ENCODE measurements around the gene ENOX1. TPM values are rescaled to one million over a fixed set of nuclear protein-coding genes. Genes with fewer than 3 reads are reported as not detected.

Gene ENOX1
- total and polyA plus RNA-seq, 2 of the 8 experiments (the other 6 are each of a cell fraction or from before 2014, with no cell fraction given) = 0.23 to 0.37 TPM

DNA sequence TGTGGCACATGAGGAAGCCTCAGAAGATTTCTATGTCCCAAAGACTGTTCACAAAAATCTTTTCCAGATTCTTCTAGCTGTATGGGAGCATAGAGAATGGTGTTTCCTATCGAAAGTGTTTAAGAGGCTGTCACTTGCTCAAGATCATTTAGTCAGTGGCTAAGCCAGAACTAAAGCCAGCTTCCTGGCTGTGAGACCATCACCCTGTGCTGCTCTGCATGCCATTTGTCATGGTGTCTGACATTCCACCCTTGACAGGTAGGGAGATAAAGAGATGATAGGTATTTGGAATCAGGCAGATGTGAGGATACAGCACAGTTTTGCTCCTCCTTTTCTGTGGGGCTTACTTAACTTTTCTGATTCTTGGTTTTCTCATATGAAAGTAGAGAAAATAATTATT is 586.0 kb downstream of the ENOX1 start:
- Histone ChIP-seq H3K9ac (replicated peaks in 1 of 4; ENCODE audit: extremely low read depth in 1 of 4, low read depth in 3 of 4, low read length in 3 of 4) (no peak overlapping the region), H4K8ac (ENCODE audit: extremely low read depth, insufficient read depth, low read length) (no peak overlapping the region), H3K27me3 (replicated peaks in 1 of 4; ENCODE audit: control insufficient read depth in 3 of 4, extremely low read depth in 1 of 4, insufficient read depth in 3 of 4, low read length in 3 of 4) (no peaks in the 10 kb centered on the region; a peak in 1 of 7 replicates), H2BK20ac (ENCODE audit: low read length) (no peak overlapping the region), H3K27ac (ENCODE audit: low read depth, low read length) (no peak overlapping the region), H2AFZ (ENCODE audit: low read length) (no peak overlapping the region), H4K5ac (ENCODE audit: insufficient read length, low read depth, low read length) (no peak overlapping the region), H3K4me2 (ENCODE audit: insufficient read depth in 1 of 2, low read depth in 2 of 2, low read length in 2 of 2) (no peak overlapping the region), H2BK5ac (ENCODE audit: low read depth, low read length) (no peak overlapping the region), H2BK15ac (ENCODE audit: low read length) (no peak overlapping the region), H3K14ac (ENCODE audit: insufficient read length) (no peak overlapping the region), H3K79me1 (ENCODE audit: low read depth, low read length) (no peaks in the 10 kb centered on the region), H2BK120ac (replicated peaks; ENCODE audit: low read depth, low read length) (no peak overlapping the region), H3K36me3 (ENCODE audit: control insufficient read depth in 2 of 4, insufficient read depth in 4 of 4, low read length in 3 of 4) (no peaks in the 10 kb centered on the region), H4K91ac (replicated peaks; ENCODE audit: insufficient read length, low read length) (no peak overlapping the region), H3K23ac (ENCODE audit: insufficient read length) (no peak overlapping the region), H3K23me2 (ENCODE audit: low read depth, low read length) (no peaks in the 10 kb centered on the region), H3K56ac (replicated peaks; ENCODE audit: insufficient read length, low read depth, low read length) (no peak overlapping the region), H3K79me2 (ENCODE audit: control insufficient read depth in 1 of 2, insufficient read depth in 2 of 2, low read length in 2 of 2) (no peaks in the 10 kb centered on the region), H3K18ac (ENCODE audit: extremely low read depth, low read length) (no peak overlapping the region), H2BK12ac (ENCODE audit: low read depth, low read length) (no peak overlapping the region), H3K9me3 (ENCODE audit: insufficient read depth in 2 of 2, low read depth in 1 of 2, low read length in 1 of 2) (peaks cover 3 to 6% of the 10 kb centered on the region in 2 experiments; a peak in 2 of 4 replicates), H3K4me1 (replicated peaks in 1 of 4; ENCODE audit: control insufficient read depth in 3 of 4, insufficient read depth in 4 of 4, low read length in 3 of 4) (no peaks in the 10 kb centered on the region), H3K4me3 (ENCODE audit: extremely low read depth in 1 of 4, insufficient read depth in 2 of 4, low read depth in 3 of 4, low read length in 4 of 4) (no peak overlapping the region), H4K20me1 (replicated peaks in 1 of 2; ENCODE audit: control insufficient read depth in 1 of 2, insufficient read depth in 2 of 2, low read length in 2 of 2) (no peaks in the 10 kb centered on the region), H2AK5ac (ENCODE audit: low read depth, low read length) (no peak overlapping the region), H3K4ac (replicated peaks; ENCODE audit: insufficient read length, low read depth, low read length) (no peak overlapping the region)
- ChIA-PET POLR2A (ENCODE audit: partially characterized antibody) (no interaction called here), CTCF (ENCODE audit: partially characterized antibody) (interaction anchor here (1.3 kb wide), 1 partner anchor 12 kb away, joined by 3 read pairs; no protein-coding TSS in a partner anchor)
- no peak for DNase-seq (ENCODE audit: low read depth in 1 of 2, low spot score in 2 of 2)
- 88% methylated on average over 1 of the region's 1 CpG; no CpG with 5 or more reads in 1 of the 2 experiments for WGBS, 2 experiments (ENCODE audit: extremely low coverage in 1 of 2, insufficient coverage in 1 of 2, insufficient read length in 1 of 2, insufficient replicate concordance in 2 of 2, low coverage in 1 of 2, low lambda C conversion rate in 2 of 2, missing lambda C conversion rate in 1 of 2)
- TF ChIP-seq POLR2AphosphoS5 (IDR thresholded peaks at IDR 0.05; ENCODE audit: low read depth, low read length) (no peak), PHF8 (conservative IDR thresholded peaks at IDR 0.05; ENCODE audit: low read depth, low read length) (no peak), SIRT6 (IDR thresholded peaks at IDR 0.05; ENCODE audit: low read length) (no peak), ATF3 (IDR thresholded peaks at IDR 0.05; ENCODE audit: insufficient read depth, low read depth, low read length) (no peak), CREB1 (IDR thresholded peaks at IDR 0.05) (no peak), TAF7 (optimal IDR thresholded peaks at IDR 0.05; ENCODE audit: borderline replicate concordance, low read depth, low read length) (no peak), CEBPB (IDR thresholded peaks at IDR 0.05; ENCODE audit: low read depth, low read length) (no peak), CHD2 (IDR thresholded peaks at IDR 0.05; ENCODE audit: low read length) (no peak), RBBP5 (IDR thresholded peaks at IDR 0.05; ENCODE audit: borderline replicate concordance, low read depth, low read length) (no peak), TAF1 (IDR thresholded peaks at IDR 0.05; ENCODE audit: low read depth, low read length) (no peak)
- no peak for FAIRE-seq

Data from H1 (cell line).